ENCODE results near the gene SEL1L2.

SEL1L2 gene

GRCh38 chr20:13960525-13960924, 29.9 kb downstream of the SEL1L2 start:
- no peaks in the 10 kb centered on the region for H3K4me1 ChIP-seq (ENCODE audit: insufficient read depth, low read length)
- no peak overlapping the region for H3K9ac ChIP-seq (ENCODE audit: low read depth, low read length)
- H3K9me3 ChIP-seq (ENCODE audit: control insufficient read depth, insufficient read depth, low read length), result no peaks in the 10 kb centered on the region
- H3K36me3 ChIP-seq (ENCODE audit: insufficient read depth, low read length), result no peaks in the 10 kb centered on the region

GRCh38 chr20:13960119-13960518, 30.3 kb downstream of the SEL1L2 start:
- Histone ChIP-seq H3K36me3 (ENCODE audit: insufficient read depth, low read length) (no peaks in the 10 kb centered on the region), H3K4me1 (ENCODE audit: insufficient read depth, low read length) (no peaks in the 10 kb centered on the region), H3K9me3 (ENCODE audit: control insufficient read depth, insufficient read depth, low read length) (no peaks in the 10 kb centered on the region)

GRCh38 chr20:13953227-13953626, 37.2 kb downstream of the SEL1L2 start:
- H3K9ac ChIP-seq (ENCODE audit: low read depth, low read length), result no peak overlapping the region
- no peaks in the 10 kb centered on the region for H3K36me3 ChIP-seq (ENCODE audit: insufficient read depth, low read length)
- no peaks in the 10 kb centered on the region for H3K4me1 ChIP-seq (ENCODE audit: insufficient read depth, low read length)
- H3K9me3 ChIP-seq (ENCODE audit: control insufficient read depth, insufficient read depth, low read length), result no peaks in the 10 kb centered on the region

More at GRCh38 chr20:13960119-13960518, 30.3 kb downstream of the SEL1L2 start:
- H3K9ac ChIP-seq (ENCODE audit: low read depth, low read length), result no peak overlapping the region

GRCh38 chr20:13947719-13948118, 42.7 kb downstream of the SEL1L2 start:
- H3K9me3 ChIP-seq (ENCODE audit: control insufficient read depth, insufficient read depth, low read length), result no peaks in the 10 kb centered on the region

GRCh38 chr20:13941031-13941430, 49.4 kb downstream of the SEL1L2 start:
- Histone ChIP-seq H3K9me3 (ENCODE audit: control insufficient read depth, insufficient read depth, low read length) (no peaks in the 10 kb centered on the region; the same call in 1 of the 2 replicates), H3K36me3 (ENCODE audit: insufficient read depth, low read length) (no peaks in the 10 kb centered on the region), H3K9ac (ENCODE audit: low read depth, low read length) (no peak overlapping the region), H3K4me1 (ENCODE audit: insufficient read depth, low read length) (no peaks in the 10 kb centered on the region)

More at GRCh38 chr20:13947719-13948118, 42.7 kb downstream of the SEL1L2 start:
- Histone ChIP-seq H3K9ac (ENCODE audit: low read depth, low read length) (no peak overlapping the region), H3K36me3 (ENCODE audit: insufficient read depth, low read length) (no peaks in the 10 kb centered on the region), H3K4me1 (ENCODE audit: insufficient read depth, low read length) (no peaks in the 10 kb centered on the region)

GRCh38 chr20:13936781-13937576, 53.4 kb downstream of the SEL1L2 start:
- no peaks in the 10 kb centered on the region; the same call in 1 of the 2 replicates for H3K9me3 ChIP-seq (ENCODE audit: control insufficient read depth, insufficient read depth, low read length)
- H3K36me3 ChIP-seq (ENCODE audit: insufficient read depth, low read length), result no peaks in the 10 kb centered on the region
- H3K4me1 ChIP-seq (ENCODE audit: insufficient read depth, low read length), result no peaks in the 10 kb centered on the region
- H3K9ac ChIP-seq (ENCODE audit: low read depth, low read length), result no peak overlapping the region

- no peaks in the 10 kb centered on the region for H3K4me1 ChIP-seq (ENCODE audit: insufficient read depth, low read length)
- H3K36me3 ChIP-seq (ENCODE audit: insufficient read depth, low read length), result no peaks in the 10 kb centered on the region
- H3K9ac ChIP-seq (ENCODE audit: low read depth, low read length), result no peak overlapping the region
- no peaks in the 10 kb centered on the region; the same call in 1 of the 2 replicates for H3K9me3 ChIP-seq (ENCODE audit: control insufficient read depth, insufficient read depth, low read length)
These were observed 55.2 kb downstream of the SEL1L2 start for GRCh38 chr20:13934992-13935894.

- Histone ChIP-seq H3K36me3 (ENCODE audit: insufficient read depth, low read length) (no peaks in the 10 kb centered on the region), H3K9ac (ENCODE audit: low read depth, low read length) (no peak overlapping the region), H3K9me3 (ENCODE audit: control insufficient read depth, insufficient read depth, low read length) (no peaks in the 10 kb centered on the region), H3K4me1 (ENCODE audit: insufficient read depth, low read length) (no peaks in the 10 kb centered on the region)
These were observed 60.1 kb downstream of the SEL1L2 start for GRCh38 chr20:13930281-13930680.

- no peaks in the 10 kb centered on the region for H3K36me3 ChIP-seq (ENCODE audit: insufficient read depth, low read length)
- H3K9me3 ChIP-seq (ENCODE audit: control insufficient read depth, insufficient read depth, low read length), result no peaks in the 10 kb centered on the region
- no peaks in the 10 kb centered on the region for H3K4me1 ChIP-seq (ENCODE audit: insufficient read depth, low read length)
- H3K9ac ChIP-seq (ENCODE audit: low read depth, low read length), result no peak overlapping the region
These were observed 60.6 kb downstream of the SEL1L2 start for GRCh38 chr20:13929836-13930235.

GRCh38 chr20:13928901-13929300, 61.5 kb downstream of the SEL1L2 start:
- H3K36me3 ChIP-seq (ENCODE audit: insufficient read depth, low read length), result no peaks in the 10 kb centered on the region
- H3K9me3 ChIP-seq (ENCODE audit: control insufficient read depth, insufficient read depth, low read length), result no peaks in the 10 kb centered on the region
- H3K9ac ChIP-seq (ENCODE audit: low read depth, low read length), result no peak overlapping the region
- H3K4me1 ChIP-seq (ENCODE audit: insufficient read depth, low read length), result no peaks in the 10 kb centered on the region

- H3K36me3 ChIP-seq (ENCODE audit: insufficient read depth, low read length), result no peaks in the 10 kb centered on the region
- no peaks in the 10 kb centered on the region for H3K4me1 ChIP-seq (ENCODE audit: insufficient read depth, low read length)
- no peak overlapping the region for H3K9ac ChIP-seq (ENCODE audit: low read depth, low read length)
- H3K9me3 ChIP-seq (ENCODE audit: control insufficient read depth, insufficient read depth, low read length), result no peaks in the 10 kb centered on the region
These were observed 63.2 kb downstream of the SEL1L2 start for GRCh38 chr20:13927171-13927570.

- no peaks in the 10 kb centered on the region for H3K4me1 ChIP-seq (ENCODE audit: insufficient read depth, low read length)
- no peaks in the 10 kb centered on the region for H3K9me3 ChIP-seq (ENCODE audit: control insufficient read depth, insufficient read depth, low read length)
- H3K9ac ChIP-seq (ENCODE audit: low read depth, low read length), result no peak overlapping the region
- H3K36me3 ChIP-seq (ENCODE audit: insufficient read depth, low read length), result no peaks in the 10 kb centered on the region
These were observed 68.2 kb downstream of the SEL1L2 start for GRCh38 chr20:13922241-13922640.

- no peaks in the 10 kb centered on the region for H3K36me3 ChIP-seq (ENCODE audit: insufficient read depth, low read length)
- no peaks in the 10 kb centered on the region for H3K4me1 ChIP-seq (ENCODE audit: insufficient read depth, low read length)
- no peaks in the 10 kb centered on the region for H3K9me3 ChIP-seq (ENCODE audit: control insufficient read depth, insufficient read depth, low read length)
- H3K9ac ChIP-seq (ENCODE audit: low read depth, low read length), result no peak overlapping the region
These were observed 75.1 kb downstream of the SEL1L2 start for GRCh38 chr20:13915284-13915683.

- no peaks in the 10 kb centered on the region for H3K4me1 ChIP-seq (ENCODE audit: insufficient read depth, low read length)
- H3K9ac ChIP-seq (ENCODE audit: low read depth, low read length), result no peak overlapping the region
- no peaks in the 10 kb centered on the region for H3K9me3 ChIP-seq (ENCODE audit: control insufficient read depth, insufficient read depth, low read length)
- no peaks in the 10 kb centered on the region for H3K36me3 ChIP-seq (ENCODE audit: insufficient read depth, low read length)
These were observed 76.8 kb downstream of the SEL1L2 start for GRCh38 chr20:13913572-13913971.

Measured in ES-I3 (cell line).